GM18498 (cell line): ENCODE measurements around the gene KPNA6.

ENCODE experiments used
- ATAC-seq: cut with Tn5 transposase; IDR thresholded peaks from one replicate; pipeline ENCODE4 v1.9.1; 2021; ENCODE audit warnings: mild to moderate bottlenecking, moderate library complexity; ENCODE audit not compliant: unreplicated experiment

The KPNA6 gene

DNA sequence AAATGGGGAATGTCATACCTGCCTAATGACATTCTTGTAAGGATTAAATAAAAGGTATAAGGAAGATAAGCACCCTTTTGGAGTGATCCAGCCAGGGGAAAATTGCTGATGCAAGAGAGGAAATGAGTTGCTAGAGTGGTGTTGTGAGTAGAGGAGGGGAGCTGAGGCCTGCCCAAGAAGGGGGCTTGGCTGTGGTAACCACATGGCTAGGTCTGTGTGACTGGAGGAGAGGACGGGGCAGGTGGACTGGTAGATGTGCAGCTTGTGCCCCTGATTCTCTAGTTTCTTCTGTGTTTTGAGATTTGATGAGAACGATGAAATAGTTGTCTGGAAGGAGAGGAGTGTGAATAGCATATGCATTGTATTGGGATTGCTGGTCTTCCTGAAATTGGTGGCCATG, 78.2 kb downstream of the KPNA6 start:
- ATAC-seq, result no peak

DNA sequence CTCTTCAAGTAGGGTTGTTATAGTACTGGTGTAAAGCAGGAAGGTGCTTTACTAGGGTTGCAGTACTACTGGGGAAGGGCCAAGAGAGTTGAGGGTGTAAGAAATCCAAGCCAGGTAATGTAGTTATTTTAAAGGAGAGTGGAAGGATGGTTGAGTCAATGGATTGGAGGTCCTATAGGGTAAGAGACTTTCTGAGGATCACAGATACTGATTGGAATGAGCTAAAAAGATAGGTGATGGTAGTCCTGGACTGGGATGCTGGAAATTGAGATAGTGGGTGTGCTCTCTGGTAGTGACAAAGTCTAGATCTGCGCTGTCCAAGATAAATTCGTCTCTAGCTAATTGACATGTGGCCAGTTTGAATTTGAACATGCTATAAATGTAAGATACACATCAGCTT, 78.6 kb downstream of the KPNA6 start:
- no peak for ATAC-seq

DNA sequence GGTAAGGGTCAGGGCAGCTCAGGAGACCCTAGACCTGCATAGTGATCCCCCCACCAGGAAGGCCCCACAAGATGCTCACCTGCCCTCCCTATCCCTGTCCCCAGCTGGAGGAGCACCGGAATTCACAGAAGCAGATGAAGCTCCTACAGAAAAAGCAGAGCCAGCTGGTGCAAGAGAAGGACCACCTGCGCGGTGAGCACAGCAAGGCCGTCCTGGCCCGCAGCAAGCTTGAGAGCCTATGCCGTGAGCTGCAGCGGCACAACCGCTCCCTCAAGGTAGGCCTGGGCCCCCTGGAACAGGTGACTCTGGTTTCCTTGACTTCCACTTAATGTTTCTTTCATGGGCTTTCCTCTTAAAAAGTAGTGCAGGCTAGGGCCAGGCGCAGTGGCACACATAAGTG, 80.0 kb downstream of the KPNA6 start:
- ATAC-seq, result no peak

DNA sequence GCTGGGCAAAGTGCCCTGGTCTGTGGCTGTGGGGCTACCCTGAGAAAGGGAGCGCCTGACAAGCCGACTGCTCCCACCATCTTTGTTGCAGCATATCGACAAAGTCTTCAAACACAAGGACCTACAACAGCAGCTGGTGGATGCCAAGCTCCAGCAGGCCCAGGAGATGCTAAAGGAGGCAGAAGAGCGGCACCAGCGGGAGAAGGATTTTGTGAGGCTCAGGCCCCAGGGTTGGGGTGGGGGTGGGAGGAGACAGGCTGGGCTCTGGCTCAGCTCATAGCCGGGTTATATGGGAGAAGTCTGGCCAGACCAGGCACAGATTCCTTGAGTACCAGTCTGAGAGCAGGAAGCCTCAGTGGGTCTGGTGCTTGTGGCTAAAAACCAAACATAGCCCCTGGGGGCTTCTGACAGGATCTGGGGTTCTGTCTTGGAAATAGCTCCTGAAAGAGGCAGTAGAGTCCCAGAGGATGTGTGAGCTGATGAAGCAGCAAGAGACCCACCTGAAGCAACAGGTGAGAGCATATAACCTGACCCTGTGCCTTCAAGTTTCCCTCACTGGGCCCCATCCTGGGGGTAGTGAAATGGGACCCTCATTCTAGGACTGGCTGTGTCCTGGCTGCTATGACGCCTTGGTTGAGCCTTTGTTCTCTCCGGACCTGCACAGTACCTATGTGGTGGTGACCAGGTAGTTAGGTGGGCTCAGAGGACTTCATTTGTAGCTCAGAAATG, 84.5 kb downstream of the KPNA6 start:
- no peak for ATAC-seq

DNA sequence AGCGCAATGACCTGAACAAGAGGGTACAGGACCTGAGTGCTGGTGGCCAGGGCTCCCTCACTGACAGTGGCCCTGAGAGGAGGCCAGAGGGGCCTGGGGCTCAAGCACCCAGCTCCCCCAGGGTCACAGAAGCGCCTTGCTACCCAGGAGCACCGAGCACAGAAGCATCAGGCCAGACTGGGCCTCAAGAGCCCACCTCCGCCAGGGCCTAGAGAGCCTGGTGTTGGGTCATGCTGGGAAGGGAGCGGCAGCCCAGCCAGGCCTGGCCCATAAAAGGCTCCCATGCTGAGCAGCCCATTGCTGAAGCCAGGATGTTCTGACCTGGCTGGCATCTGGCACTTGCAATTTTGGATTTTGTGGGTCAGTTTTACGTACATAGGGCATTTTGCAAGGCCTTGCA, 87.1 kb downstream of the KPNA6 start:
- ATAC-seq, result no peak

DNA sequence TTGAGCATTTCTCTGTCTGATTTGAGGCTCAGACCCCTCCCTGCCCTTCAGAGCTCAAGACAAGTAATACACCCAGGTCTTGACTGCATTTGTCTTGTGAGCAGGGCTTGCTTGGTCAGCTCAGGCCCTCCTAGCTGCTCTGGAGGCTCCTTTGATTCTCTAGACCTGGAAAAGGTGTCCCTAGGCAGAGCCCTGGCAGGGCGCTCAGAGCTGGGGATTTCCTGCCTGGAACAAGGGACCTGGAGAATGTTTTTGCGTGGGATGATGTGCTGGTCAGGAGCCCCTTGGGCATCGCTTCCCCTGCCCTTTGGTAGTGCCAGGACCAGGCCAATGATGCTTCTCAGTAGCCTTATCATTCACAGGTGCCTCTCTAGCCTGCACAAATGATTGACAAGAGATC, 87.7 kb downstream of the KPNA6 start:
- ATAC-seq, result no peak

DNA sequence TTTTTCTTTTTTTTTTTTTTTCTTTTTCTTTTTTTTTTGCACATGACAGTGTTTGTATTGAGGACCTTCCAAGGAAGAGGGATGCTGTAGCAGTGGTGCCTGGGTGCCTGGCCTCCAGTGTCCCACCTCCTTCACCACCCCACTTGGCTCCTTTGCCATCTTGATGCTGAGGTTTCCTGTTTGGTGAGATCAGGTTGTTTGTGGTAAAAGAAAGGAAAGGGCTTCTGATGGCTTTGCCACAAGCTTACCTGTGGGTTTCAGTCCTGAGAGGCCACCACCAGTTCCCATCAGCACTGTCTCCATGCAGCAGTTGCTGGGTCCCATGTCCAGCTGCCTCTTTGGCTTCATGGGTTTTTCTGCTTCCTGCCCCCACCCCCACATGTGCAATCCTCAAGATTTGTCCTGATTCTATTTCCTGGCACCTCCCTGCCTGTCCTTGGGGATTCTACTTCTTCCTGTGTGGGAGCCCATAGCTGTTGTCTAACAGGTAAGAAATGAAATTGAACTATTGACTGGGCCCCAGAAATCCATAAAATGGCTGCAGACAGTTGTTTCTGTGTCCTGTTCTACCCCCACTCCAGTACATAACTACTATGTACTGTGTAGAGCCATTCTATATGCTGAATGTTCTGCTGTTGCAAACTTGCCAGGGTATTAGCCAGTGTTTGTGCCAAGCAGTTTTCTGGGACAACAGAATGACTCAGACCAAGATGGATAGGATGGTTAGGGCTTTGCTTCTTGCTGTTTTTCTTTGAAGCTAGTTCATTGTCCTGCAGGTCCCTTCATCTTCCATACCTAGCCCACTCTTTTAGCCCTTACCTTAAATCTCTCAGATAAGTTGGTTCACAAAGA, 88.3 kb downstream of the KPNA6 start:
- no peak for ATAC-seq

DNA sequence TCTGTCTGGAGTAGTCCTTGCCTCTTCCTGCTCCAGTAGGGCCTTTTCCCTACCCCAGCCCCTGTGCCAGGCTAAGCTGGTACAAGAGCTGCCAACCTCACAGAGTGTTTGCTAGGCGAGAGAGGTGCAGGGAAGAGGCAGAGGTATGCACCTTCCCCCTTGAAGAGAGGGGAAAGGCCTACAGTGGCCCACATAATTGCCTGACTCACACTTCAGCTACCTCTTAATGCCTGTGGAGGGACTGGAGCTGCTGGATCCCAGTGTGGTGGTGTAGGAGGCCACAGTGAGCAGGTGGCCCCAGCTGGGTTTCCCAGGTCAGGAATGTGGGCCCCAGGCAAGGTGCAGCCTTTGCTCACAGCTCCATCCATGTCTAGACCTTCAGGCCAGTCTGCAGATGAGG, 89.2 kb downstream of the KPNA6 start:
- no peak for ATAC-seq

DNA sequence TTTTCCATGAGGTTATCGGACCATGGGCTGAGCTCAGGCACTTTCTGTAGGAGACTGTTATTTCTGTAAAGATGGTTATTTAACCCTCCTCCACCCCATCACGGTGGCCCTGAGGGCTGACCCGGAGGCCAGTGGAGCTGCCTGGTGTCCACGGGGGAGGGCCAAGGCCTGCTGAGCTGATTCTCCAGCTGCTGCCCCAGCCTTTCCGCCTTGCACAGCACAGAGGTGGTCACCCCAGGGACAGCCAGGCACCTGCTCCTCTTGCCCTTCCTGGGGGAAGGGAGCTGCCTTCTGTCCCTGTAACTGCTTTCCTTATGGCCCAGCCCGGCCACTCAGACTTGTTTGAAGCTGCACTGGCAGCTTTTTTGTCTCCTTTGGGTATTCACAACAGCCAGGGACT, 90.0 kb downstream of the KPNA6 start:
- no peak for ATAC-seq

DNA sequence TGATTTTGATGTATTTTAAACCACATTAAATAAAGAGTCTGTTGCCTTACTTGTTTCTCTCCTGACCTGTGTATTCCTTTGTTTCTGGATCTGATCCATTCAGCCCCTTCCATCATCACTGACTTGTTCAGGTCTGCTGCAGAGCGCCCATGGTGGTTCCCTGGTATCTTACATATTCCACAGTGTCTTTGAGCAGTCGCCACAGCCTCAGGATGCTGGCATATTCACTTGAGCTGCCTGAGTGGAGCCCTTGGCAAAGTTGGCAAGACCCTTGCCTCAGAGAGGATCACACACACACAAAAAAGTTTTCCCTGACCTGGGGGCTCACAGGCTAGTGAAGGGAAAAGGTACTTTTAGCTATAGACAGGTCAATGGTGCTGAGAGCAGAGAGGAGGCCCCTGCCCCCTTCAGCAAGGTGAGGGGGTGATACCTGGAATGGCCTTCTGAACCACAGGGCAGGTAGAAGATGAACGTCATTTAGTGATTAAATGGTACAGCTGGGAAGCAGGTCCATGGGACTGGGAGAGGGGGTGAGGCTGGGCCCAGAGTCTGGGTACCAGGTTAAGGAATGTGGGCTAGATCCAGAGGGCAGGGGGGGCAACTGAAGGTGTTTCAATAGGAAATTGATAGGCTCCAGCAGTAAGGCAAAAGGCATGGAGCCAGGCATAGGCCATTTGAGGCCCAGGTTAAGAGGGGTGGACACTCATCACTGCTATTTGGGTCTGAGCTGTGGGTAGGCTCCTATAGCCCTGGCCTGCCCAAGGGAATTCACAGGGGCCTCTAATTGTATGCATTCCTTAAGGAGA, 90.6 kb downstream of the KPNA6 start:
- no peak for ATAC-seq

DNA sequence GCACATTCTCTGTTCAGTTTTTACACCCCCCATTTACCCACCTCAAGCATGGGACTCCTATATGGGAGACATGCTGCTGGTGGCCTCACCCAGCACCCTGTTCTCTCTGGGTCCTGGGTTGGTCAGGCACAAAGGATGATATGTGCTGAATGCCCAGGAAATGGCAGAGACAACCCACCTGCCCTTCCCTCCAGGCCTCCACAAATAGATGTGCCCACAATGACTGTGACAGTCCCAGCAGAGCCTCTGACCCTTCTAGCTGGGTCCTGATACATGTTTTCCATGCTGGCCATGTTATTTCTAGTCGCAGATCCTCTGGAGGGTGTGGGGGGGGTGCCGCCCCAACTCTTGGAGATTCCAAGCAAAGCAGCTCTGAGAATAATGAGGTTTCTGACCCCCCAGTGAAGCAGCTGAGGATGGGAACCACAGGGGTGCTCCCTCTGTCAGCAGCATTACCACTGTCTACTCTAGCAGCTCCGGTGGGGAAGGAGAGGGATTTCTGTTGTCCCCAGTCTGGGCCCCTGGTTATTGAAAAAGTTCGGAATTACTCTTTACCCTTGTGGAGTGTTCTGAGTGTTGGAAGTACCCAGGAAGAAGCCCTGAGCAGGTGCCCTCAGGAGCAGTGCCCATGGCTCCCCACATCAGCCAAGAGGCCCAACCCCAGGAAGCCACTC, 91.3 kb downstream of the KPNA6 start:
- ATAC-seq, result no peak

DNA sequence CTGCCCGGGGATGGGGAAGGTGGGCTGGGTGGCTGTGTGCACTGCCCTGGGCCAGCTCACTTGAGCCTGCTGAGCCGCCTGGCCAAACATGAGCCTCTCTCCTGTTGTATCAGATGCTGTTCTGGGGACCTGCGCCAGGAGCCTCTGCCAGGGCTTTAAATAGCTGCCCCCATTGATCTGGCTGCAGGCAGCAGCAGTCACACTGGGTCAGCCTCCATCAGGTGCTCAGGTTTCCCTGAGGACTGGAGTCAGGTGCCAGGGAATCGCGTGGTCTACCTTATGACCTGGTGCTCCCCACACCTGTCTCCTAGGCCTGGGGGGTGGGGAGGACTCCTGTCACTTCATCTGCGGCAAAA, 91.8 kb downstream of the KPNA6 start:
- no peak for ATAC-seq

DNA sequence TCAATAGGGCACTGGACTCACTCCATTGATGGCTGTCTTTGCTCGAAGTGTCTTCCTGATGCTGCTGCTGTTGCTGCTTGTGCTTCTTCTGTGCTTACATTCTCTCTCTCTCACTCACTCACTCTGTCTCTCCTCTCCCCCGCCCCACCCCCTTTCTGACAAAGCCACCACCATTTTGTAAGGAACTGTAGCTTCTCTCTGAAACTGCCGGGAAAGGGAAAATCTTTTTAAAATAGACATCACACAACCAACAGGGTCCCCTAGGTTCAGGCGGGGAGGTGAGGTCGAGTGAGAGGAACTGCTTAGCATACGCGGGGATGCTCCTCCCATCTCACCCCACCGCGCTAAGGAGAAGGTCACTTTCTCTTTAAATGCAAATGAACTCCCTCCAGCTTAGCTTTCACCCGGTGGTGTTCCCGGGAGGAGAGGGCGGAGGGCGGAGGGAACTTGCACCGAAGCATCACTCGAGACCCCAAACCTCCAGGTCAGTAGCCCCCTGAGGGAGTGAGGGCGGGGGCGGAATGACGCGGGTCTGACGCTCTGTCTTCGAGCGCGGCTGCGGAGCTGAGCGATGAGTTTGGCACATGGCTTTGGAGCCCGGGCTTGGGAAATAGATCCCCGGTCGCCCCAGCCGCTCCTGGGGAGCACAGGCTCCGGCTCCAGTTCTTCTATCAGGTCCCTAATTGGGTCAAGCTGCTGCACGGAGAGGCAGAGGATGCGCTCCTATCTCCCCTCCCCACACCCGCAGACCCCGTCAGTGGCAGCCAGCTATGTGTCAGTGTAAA, 92.6 kb downstream of the KPNA6 start, which contains the start of gene CCDC28B:
Gene CCDC28B (plus strand): TSS at position 370 of the 785 bp plus-strand sequence. CDS start 1,341 bp downstream, outside the sequence.
- ATAC-seq, result peak; percentile 37

DNA sequence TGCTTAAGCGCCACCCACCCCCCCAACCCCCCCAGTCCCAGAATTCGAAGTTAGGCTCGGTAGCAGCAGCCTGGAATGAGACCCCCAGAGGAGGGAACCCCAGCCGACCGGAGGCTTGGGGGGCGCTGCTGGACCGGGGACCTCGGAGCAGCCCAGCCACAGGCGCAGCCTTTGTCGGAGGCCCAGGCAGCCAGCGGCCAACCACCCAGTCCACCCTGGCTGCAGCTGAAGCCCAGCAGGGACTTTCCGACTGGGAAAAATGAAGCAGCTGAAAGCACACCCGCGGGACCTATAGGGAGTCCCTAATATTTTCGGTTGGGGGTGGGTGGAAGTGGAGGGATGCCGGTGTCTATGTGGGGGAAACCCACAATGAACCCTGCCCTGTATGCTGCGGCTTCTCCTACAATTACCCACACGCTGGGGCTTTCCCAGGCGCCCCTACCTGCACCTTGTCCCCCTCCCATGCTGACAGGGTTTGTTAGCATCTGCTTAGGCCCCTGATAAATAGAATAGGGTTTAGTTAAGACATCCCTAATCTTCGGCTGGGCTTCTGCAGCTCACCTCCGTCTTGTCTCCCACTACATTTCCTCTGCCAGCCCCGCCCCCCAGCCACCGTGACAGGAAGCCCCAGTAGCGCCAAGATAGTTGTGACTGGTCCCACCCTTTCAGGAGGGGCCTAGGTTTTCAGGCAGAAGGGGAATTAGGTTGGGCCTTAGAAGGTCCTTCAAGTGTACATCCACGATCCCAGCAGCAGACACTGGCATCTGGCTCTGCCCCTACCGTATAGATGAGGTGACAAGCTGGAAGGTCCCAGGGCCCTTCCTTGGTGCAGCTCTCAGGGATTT, 93.4 kb downstream of the KPNA6 start:
- ATAC-seq, result no peak

DNA sequence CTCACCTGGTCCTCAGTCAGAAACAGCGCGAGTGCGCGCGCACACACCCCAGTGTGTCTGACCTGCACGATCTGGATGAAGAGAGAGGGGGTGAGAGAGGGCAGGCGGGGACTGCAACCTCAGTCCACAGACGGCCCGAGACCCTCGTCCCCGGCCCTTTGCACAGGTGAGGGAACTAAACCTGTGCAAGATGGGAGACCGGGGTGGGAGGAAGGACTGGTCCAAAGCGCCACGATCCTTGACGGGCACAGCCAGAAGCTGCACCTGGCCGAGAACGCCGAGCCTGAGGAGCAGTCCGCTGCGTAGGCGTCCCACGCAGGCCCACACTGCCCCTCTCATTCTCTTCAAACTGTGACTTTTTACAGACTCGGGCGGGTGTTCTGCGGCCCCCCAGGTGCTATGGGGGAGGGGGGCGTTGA, 97.1 kb downstream of the KPNA6 start:
- no peak for ATAC-seq

DNA sequence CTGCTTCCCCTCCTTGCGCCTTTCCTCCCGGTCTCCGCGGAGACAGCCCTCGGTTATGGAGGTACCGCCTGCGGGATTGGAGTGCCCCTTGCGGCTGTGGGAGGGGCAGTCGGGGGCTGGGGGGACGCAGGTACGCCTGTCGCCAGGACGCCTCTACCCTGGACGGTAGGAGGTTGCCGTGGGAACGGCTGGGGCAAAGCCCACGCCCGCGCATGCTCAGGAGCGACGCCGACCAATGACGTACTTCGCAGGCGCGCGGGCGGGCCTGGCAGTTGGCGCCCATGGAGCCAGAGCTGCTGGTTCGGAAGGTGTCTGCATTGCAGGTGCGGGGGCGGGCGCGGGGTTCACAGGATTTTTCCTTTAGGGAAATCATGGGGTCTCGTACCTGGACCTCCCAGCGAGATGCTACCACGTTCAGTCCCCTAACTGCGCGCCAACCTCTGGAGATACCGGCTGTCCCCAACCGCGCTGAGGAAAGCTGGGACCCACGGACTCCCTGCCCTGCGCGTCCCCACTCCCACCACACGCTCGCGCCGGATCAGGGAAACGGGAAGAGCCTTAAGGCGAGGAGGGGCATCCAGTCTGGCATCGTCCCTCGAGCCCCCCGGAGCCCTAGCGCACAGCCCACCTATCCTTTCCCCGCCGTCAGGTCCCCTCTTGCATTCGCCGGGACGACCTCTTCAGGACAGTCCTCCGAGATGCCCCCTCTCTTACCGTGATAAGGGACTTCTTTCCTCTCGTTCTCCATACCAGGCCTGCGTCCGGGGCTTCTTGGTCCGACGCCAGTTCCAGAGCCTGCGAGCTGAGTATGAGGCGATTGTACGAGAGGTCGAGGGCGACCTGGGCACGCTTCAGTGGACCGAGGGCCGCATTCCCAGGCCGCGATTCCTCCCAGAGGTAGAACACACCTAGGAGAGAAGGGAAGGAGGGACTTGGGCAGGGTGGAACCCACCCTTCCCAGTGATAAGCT, 97.8 kb downstream of the KPNA6 start, which contains the start of gene IQCC:
Gene IQCC (plus strand): TSS at position 271 of the 970 bp plus-strand sequence. CDS start 11 bp downstream, at position 282.
- ATAC-seq, result peak; percentile 61

DNA sequence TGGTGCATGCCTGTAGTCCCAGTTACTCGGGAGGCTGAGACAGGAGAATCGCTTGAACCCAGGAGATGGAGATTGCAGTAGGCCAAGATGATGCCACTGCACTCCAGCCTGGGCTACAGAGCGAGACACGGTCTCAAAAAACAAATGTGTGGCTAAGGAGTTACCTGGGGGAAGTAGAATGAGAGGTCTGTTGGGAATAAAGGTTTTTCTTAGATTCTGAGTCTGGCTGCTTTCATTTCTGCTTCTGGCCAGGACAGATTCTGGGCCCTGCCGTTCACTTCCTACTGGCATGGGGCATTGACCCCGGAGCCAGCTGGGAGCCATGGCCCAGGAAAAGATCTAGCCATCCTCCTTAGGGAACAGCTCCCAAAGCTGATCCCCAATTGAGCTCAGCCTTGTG, 100.6 kb downstream of the KPNA6 start:
- no peak for ATAC-seq

DNA sequence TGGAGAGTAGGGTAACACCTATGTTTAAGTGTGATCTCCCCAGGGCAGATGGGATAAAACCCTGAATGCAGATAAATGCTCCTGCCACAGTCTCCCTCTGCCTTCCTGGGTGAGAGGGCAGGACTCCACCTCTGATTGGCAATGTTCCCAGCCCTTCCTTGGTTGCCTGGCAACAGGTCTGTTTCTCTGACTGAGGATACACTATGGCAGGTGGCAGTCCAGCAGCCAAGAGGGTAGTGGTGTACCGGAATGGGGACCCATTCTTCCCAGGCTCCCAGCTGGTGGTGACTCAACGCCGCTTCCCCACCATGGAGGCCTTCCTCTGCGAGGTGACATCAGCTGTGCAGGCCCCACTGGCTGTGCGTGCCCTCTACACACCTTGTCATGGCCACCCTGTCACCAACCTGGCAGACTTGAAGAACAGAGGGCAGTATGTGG, 101.1 kb downstream of the KPNA6 start, which contains the start of gene DCDC2B:
Gene DCDC2B (plus strand): TSS at position 199 of the 438 bp plus-strand sequence. CDS start 5 bp downstream, at position 204.
- ATAC-seq, result no peak
